Measurements from ENCODE around the gene SMOC2.

SMOC2 gene

DNA sequence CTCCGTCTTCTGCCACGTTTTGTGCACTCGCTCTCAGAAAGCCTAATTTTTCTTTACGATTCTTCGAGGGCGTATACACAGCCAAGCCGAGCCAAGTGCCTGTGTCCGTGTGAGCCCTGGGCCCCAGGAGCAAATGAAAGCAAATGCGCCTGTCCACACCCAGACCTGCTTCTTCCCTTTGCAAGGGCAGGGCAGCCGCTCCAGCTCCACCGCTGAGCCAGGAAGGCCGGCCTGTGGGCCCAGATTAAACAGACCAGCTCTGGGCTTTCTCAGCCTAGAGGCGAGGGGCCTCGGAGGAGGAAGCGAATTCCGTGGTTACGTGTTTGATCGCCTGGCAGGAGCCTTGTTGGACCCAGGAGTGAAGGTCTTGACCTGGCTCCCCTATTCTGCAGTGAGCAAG is 184.6 kb downstream of the SMOC2 start:
- DNase-seq (ENCODE audit: low spot score): no peak

GRCh38 chr6:168626046-168626602 is 185.1 kb downstream of the SMOC2 start:
- no peak for DNase-seq (ENCODE audit: low spot score)

GRCh38 chr6:168627506-168628175 is 186.7 kb downstream of the SMOC2 start:
- DNase-seq (ENCODE audit: low spot score): no peak

- DNase-seq (ENCODE audit: low spot score): no peak
These were observed 187.2 kb downstream of the SMOC2 start for GRCh38 chr6:168628176-168628553.

DNA sequence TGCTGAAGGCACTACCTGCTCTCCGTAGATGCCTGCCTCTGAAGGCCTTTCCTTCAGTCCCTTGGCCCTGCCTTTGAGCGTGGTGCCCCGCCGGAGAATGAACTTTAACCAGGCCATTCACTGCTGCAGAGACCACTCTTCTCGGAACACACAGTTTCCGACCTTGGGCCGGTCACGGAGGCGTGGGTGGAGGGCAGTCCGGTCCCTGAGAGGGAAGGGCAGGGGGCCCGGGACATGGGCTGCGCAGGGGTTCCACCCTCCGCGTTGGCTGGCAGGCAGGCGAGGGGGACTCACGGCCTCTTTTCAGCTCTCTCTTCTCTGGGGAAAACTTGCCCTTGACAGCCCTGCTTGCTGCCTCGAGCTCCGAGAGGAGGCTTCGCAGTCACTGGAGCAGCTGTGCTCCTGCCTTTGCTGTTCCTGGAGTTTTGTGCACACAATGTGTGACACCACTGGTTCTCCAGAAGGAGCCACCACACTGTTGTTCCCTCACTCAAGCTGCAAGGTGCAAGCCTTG is 187.8 kb downstream of the SMOC2 start:
- no peak for DNase-seq (ENCODE audit: low spot score)

DNA sequence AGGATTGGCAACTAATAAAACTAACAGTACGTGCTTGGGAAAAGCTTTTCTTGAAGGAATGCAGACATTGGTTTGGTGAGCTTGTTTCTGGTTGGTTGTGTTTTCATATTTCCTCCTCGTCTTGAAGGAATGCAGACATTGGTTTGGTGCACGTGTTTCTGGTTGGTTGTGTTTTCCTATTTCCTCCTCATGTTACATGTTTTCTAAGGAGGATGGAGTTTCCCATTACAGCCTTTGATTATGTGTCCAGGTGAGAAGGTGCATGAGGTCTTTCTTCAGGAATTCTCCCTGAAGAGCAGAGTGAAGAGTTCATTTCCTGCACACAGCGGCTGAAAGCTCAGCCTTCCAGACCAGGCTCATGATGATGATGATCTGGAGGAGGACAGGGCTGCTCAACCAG is 190.6 kb downstream of the SMOC2 start:
- no peak for DNase-seq (ENCODE audit: low spot score)

GRCh38 chr6:168632694-168633093 is 191.7 kb downstream of the SMOC2 start:
- no peak for DNase-seq (ENCODE audit: low spot score)

GRCh38 chr6:168634541-168635328 is 193.8 kb downstream of the SMOC2 start:
- DNase-seq (ENCODE audit: low spot score): no peak

GRCh38 chr6:168636147-168637004 is 195.4 kb downstream of the SMOC2 start:
- DNase-seq (ENCODE audit: low spot score): no peak

DNA sequence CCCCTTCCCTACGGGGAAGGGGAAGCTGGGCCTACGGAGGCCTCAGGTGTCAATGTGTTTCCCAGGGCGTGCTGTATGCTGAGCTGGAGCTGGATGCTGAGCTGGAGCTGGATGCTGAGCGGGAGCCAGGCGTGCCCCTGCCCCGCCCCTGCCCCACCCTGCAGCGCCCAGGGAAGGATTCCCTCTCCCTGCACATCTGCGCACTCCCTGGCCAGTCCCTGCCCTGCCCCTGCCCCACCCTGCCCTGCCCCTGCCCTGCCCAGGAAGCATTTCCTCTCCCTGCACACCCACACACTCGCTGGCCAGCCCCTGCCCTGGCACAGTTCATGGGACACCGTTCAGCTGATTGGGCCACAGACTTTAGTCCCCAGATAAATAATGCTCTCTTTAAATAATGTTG is 196.8 kb downstream of the SMOC2 start:
- DNase-seq (ENCODE audit: low spot score): no peak

- DNase-seq (ENCODE audit: low spot score): no peak
These were observed 197.7 kb downstream of the SMOC2 start for GRCh38 chr6:168638468-168639271.

GRCh38 chr6:168640181-168640580 is 199.2 kb downstream of the SMOC2 start:
- DNase-seq (ENCODE audit: low spot score): no peak

DNA sequence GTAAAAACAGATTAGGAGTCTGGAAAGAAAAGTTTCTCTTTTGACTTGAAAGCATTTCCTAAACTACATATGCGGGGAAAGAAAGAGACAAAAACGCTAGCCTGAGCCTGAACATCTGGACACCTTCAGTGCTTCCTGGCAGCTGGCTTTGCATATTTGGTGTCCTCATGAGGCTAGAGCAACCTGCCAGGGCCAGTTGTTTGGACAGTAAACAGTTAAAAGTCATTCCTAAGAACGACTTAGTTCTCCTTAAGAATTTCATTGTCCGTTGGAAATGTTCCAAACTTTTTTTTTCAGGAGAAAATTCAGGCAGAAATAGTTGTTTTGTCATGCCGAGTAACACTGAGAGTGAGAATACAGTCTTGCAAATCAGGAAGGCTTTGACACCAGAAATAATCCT is 199.8 kb downstream of the SMOC2 start:
- DNase-seq (ENCODE audit: low spot score): no peak

GRCh38 chr6:168641446-168641845 is 200.5 kb downstream of the SMOC2 start:
- peak; percentile 18 for DNase-seq (ENCODE audit: low spot score)

DNA sequence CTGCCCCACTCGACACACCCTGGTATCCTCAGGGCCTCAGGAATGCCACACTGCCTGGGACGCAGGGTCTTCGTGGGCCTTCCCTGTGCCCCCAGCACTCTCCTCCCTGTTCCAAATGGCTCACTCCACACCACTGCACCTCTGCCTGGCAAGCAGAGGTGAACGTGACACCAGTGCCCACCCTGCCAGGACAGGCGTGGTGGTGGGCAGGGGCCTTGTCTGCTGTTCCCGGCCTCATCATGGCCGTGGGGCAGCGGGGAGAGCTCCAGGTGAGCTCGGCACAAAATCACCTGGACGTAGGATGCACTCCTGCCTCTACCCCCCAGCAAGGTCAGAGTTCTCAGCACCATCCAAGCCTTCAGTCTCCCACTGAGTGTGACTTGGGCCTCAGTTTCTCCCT is 202.4 kb downstream of the SMOC2 start:
- no peak for DNase-seq (ENCODE audit: low spot score)

DNA sequence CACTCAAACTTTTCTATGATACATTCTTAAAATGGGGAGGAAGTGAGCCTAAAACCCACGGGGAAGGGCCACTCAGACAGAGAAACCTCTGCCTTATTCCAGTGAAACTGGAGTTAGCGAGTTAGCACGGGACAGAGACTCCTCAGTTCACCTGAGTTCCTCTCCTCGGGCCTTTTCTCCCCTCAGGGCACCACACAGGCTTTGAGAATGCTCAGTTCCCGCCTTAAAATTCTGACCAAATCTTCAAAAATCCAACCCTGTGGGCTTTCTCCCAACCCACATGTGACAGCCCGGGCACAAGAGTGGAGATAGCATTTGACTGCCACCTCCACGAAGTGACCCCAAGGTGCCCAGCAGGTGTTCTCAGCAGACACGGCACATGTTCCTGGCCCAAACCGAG is 204.3 kb downstream of the SMOC2 start:
- DNase-seq (ENCODE audit: low spot score): no peak

- no peak for DNase-seq (ENCODE audit: low spot score)
These were observed 206.3 kb downstream of the SMOC2 start for GRCh38 chr6:168647271-168647670.

DNA sequence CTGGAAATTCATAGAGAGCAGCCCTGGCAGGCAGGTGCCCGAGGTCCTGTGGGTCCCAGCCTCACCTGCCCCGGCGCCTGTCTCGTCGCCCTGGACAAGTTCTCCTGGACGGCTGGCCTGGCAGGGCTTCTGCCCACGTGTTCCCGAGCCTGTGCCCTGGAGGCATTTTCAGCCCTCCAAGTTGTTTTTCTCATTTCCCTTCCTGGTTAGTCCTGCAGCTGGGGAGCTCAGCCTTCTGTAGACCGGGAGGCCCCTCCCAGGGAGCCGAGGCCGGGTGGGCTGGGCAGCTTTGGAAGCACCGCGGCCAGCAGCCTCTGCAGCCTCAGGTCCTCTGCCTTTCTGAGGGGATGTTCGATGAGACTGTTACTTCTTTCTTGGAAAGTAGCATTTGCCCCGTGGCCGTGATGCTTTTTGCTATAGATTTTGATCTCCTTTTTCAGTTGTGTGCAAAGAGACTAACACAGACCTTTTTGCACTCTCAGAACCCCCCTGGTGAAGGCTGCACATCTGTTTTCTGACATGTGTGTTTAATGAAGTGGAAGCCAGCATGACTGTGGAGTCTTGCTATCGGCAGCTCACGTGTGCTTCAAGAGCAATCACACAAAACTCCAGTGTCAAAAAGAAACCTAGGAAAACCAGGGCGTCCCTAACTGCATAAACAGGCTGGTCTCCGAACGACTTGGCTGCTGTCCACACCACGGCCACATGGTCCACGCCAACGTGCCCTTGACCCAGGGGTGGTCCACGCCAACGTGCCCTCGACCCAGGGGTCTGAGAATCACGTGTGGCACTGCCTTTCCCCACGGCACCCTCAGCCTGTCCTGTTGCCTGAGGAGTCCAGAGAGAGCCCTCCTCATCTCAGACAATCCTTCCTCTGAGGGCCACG is 207.5 kb downstream of the SMOC2 start:
- no peak for DNase-seq (ENCODE audit: low spot score)

DNA sequence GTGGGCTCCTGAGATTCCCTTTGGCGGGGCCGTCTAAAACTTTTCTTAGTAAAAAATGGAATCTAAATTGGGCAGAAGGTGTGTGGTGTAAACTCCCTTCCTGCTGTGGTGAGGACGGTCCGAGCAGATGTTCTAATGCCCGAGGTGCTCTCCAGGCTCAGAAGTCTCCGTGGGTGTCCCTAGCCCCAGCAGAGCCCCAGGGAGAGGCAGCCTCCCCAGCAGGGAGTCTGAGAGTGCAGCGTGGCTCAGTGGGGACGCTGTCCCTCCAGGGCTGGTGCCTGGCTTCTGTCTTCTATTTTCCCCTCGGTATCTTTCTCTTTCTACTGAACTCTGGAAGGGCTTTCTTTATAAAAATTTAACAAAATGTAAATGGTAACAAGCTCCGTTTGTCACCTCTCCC is 208.2 kb downstream of the SMOC2 start:
- no peak for DNase-seq (ENCODE audit: low spot score)

DNA sequence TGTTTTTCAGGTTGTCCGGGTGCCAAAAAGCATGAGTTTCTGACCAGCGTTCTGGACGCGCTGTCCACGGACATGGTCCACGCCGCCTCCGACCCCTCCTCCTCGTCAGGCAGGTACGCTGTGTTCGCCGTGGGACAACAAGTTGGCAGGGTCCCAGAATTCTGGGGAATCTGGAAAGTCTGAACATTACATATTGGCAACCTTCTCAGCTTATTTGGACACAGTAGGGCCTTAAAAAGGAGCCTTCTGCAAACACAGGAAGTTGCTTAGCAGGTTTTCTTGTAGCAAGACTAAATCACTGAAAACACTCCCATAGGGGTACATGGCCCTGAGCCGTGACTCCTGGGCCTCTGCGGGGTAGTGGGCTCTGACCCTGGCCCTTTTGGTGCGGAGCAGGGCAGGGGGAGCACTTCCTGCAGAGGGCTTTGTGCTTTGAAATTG is 209.7 kb downstream of the SMOC2 start:
- DNase-seq (ENCODE audit: low spot score): no peak
